ENCODE results near the gene SEL1L2.

GRCh38 chr20:13874394-13875157 is 115.8 kb downstream of the SEL1L2 start:
- TF ChIP-seq CTCF (IDR thresholded peaks at IDR 0.05) (no peak), POLR2A (IDR thresholded peaks at IDR 0.05) (no peak)

All from vagina (tissue), 2 donors.